LNCAP (cell line): ENCODE data around the gene PCDHA2.
A peak's percentile ranks its signal among the peaks of the same experiment; 100 is the strongest.

Experiments
- TF ChIP-seq, protein P1 (sequence below): fragments of 450-650 bp; IDR thresholded peaks from 2 replicates; pipeline ENCODE4 v1.5.1; 2017; ENCODE audit warnings: mild to moderate bottlenecking

Gene PCDHA2

GRCh38 chr5:140821375-140822280 lies 27.0 kb downstream of the PCDHA2 start, which contains the start of gene PCDHA5:
Gene PCDHA5, plus strand, starts transcription at chr5:140821613.
- TF ChIP-seq, protein P1, sequence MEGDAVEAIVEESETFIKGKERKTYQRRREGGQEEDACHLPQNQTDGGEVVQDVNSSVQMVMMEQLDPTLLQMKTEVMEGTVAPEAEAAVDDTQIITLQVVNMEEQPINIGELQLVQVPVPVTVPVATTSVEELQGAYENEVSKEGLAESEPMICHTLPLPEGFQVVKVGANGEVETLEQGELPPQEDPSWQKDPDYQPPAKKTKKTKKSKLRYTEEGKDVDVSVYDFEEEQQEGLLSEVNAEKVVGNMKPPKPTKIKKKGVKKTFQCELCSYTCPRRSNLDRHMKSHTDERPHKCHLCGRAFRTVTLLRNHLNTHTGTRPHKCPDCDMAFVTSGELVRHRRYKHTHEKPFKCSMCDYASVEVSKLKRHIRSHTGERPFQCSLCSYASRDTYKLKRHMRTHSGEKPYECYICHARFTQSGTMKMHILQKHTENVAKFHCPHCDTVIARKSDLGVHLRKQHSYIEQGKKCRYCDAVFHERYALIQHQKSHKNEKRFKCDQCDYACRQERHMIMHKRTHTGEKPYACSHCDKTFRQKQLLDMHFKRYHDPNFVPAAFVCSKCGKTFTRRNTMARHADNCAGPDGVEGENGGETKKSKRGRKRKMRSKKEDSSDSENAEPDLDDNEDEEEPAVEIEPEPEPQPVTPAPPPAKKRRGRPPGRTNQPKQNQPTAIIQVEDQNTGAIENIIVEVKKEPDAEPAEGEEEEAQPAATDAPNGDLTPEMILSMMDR, result peak; percentile 90

- TF ChIP-seq, protein P1, result 0 out of 2 replicates have a peak, but pooled peaks have one; percentile 11
Measured at GRCh38 chr5:140822281-140822629, 27.6 kb downstream of the PCDHA2 start.

DNA sequence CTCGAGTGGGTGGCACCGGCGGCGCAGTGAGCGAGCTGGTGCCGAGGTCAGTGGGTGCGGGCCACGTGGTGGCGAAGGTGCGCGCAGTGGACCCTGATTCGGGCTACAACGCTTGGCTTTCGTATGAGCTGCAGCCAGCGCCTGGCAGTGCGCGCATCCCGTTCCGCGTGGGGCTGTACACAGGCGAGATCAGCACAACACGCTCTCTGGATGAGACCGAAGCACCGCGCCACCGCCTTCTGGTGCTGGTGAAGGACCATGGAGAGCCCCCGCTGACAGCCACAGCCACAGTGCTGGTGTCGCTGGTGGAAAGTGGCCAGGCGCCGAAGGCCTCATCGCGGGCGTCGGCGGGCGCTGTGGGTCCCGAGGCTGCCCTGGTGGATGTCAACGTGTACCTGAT lies 28.8 kb downstream of the PCDHA2 start:
- TF ChIP-seq, protein P1, result no peak

DNA sequence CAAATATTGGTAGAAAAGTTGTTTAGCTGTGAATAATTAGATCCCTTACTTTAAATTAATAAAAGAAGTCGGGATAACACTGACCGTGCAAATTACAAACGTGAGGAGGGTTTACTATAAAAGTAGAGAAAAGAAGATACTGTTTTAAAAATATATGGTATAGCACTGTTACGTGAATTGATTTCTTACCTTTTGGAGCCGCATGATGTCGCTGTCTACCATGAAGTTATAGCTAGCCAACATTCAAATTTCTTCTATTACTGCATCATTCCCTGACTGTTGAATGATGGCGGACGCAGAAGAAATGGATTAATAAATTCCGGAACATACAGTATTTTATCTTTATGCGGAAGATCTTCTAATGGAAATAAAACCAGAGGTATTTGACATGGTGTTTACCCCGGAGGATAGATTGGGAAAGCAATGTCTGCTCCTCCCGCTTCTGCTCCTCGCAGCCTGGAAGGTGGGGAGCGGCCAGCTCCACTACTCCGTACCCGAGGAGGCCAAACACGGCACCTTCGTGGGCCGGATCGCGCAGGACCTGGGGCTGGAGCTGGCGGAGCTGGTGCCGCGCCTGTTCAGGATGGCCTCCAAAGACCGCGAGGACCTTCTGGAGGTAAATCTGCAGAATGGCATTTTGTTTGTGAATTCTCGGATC lies 33.2 kb downstream of the PCDHA2 start, which contains the start of gene PCDHA6:
Gene PCDHA6 (plus strand): TSS at position 257 of the 658 bp plus-strand sequence. CDS start 132 bp downstream, at position 389.
- TF ChIP-seq, protein P1, result peak; percentile 21; the same call in 1 of the 2 replicates

DNA sequence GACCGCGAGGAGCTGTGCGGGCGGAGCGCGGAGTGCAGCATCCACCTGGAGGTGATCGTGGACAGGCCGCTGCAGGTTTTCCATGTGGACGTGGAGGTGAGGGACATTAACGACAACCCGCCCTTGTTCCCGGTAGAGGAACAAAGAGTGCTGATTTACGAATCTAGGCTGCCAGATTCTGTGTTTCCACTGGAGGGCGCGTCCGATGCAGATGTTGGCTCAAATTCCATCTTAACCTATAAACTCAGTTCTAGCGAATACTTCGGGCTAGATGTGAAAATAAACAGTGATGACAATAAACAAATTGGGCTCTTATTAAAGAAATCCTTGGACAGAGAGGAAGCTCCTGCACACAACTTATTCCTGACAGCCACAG lies 33.7 kb downstream of the PCDHA2 start:
- TF ChIP-seq, protein P1, result peak; percentile 12; the same call in 1 of the 2 replicates

- TF ChIP-seq, protein P1, result peak; percentile 27; the same call in 1 of the 2 replicates
Measured at GRCh38 chr5:140833993-140834392, 39.3 kb downstream of the PCDHA2 start, which contains the start of gene PCDHA7. Gene PCDHA7, plus strand, starts transcription at chr5:140834269. Its CDS starts 115 bp downstream, at chr5:140834384.

- TF ChIP-seq, protein P1, result no peak
Measured at GRCh38 chr5:140835622-140836510, 41.2 kb downstream of the PCDHA2 start.
